A549 (cell line): Measurements from ENCODE around the gene CRYBB1. TPM values are rescaled to one million over a fixed set of nuclear protein-coding genes. Genes with fewer than 3 reads are reported as not detected.
A peak's percentile ranks its signal among the peaks of the same experiment; 100 is the strongest.

Experiments used
- ATAC-seq, 2 experiments: fragments of 200-7000 bp in 1 of 2; fragments of >200 bp in 1 of 2; cut with Nextera tagmentation in 1 of 2; cut with Tn5 transposase in 1 of 2; 3 replicates each; pipeline versions ENCODE4 v1.8.0 to v1.9.1; 2018 to 2020; ENCODE audit warnings: mild to moderate bottlenecking in 1 of 2, moderate library complexity in 1 of 2
- CTCF ChIA-PET: fragments of 300-600 bp; sonication (Branson Sonifier 250); formaldehyde crosslinking; extraction: SDS; loops from one replicate; lab custom pipeline; 2021; ENCODE audit warnings: antibody characterized with exemption, inconsistent platforms; lab: Yijun Ruan, JAX
- POLR2A ChIA-PET: fragments of 350-600 bp; formaldehyde crosslinking; extraction: SDS; loops from one replicate; lab custom pipeline; 2021; ENCODE audit warnings: antibody characterized with exemption, inconsistent platforms; lab: Yijun Ruan, JAX
- DNase-seq, 2 experiments: peaks; one replicate each; pipeline versions ENCODE4 v3.0.0 to v3.0.0-alpha.2; 2011 to 2016; ENCODE audit warnings: low read depth in 1 of 2, low spot score in 1 of 2
- FAIRE-seq: peaks from 2 replicates; lab custom pipeline; 2011; peaks lifted over from hg19 to GRCh38; lab: Jason Lieb, UNC
- H3K27ac ChIP-seq, 2 experiments: fragments of >200 bp; sonication (Bioruptor Twin); formaldehyde crosslinking; 3 replicates each; pipeline ENCODE4 v1.5.1; 2016 to 2017
- H3K4me1 ChIP-seq: fragments of >200 bp; sonication (Bioruptor Twin); formaldehyde crosslinking; 3 replicates; pipeline ENCODE4 v1.6.1; 2016
- H3K4me2 ChIP-seq: fragments of >200 bp; sonication (Bioruptor Twin); formaldehyde crosslinking; 3 replicates; pipeline ENCODE4 v1.6.1; 2016
- H3K4me3 ChIP-seq: fragments of >200 bp; sonication (Bioruptor Twin); formaldehyde crosslinking; 3 replicates; pipeline ENCODE4 v1.5.1; 2016
- H3K9me3 ChIP-seq: fragments of >200 bp; sonication (Bioruptor Twin); formaldehyde crosslinking; 3 replicates; pipeline ENCODE4 v1.6.1; 2016
- BCL3 ChIP-seq: fragments of >200 bp; sonication (Bioruptor Twin); formaldehyde crosslinking; IDR thresholded peaks from 3 replicates; pipeline ENCODE4 v1.6.1; 2016
- BHLHE40 ChIP-seq: IDR thresholded peaks from 2 replicates; pipeline ENCODE4 v1.6.1; 2012; ENCODE audit warnings: low read depth, low read length, inconsistent platforms
- E2F6 ChIP-seq: IDR thresholded peaks from 2 replicates; pipeline ENCODE4 v1.6.1; 2012; ENCODE audit warnings: low read depth, borderline replicate concordance
- EHF ChIP-seq: fragments of 250-450 bp; sonication (Bioruptor Pico); IDR thresholded peaks from 2 replicates; pipeline ENCODE4 v1.5.0; 2020; ENCODE audit warnings: mild to moderate bottlenecking
- HMGXB4 ChIP-seq: fragments of 250-450 bp; sonication (Bioruptor Pico); IDR thresholded peaks from 2 replicates; pipeline ENCODE4 v1.5.0; 2021; ENCODE audit warnings: mild to moderate bottlenecking, moderate library complexity, borderline replicate concordance
- MAZ ChIP-seq: fragments of 150-350 bp; IDR thresholded peaks from 2 replicates; pipeline ENCODE4 v1.6.1; 2014; ENCODE audit warnings: antibody characterized with exemption, low read depth, low read length, borderline replicate concordance
- PBX3 ChIP-seq: IDR thresholded peaks from 2 replicates; pipeline ENCODE4 v1.6.1; 2012
- PHF8 ChIP-seq: fragments of 200-600 bp; sonication (generic); IDR thresholded peaks from 2 replicates; pipeline ENCODE4 v1.6.1; 2016; ENCODE audit warnings: low read depth, mild to moderate bottlenecking, antibody characterized with exemption, moderate library complexity, borderline replicate concordance
- POLR2A ChIP-seq: IDR thresholded peaks from 2 replicates; pipeline ENCODE4 v1.6.1; 2012; ENCODE audit warnings: mild to moderate bottlenecking, low read length
- SMC3 ChIP-seq: fragments of >200 bp; sonication (Bioruptor Twin); formaldehyde crosslinking; IDR thresholded peaks from 3 replicates; pipeline ENCODE4 v1.6.1; 2018; ENCODE audit warnings: inconsistent platforms
- ZC3H11A ChIP-seq: fragments of 450-650 bp; IDR thresholded peaks from 2 replicates; pipeline ENCODE4 v1.6.1; 2014; ENCODE audit warnings: antibody characterized with exemption, mild to moderate bottlenecking
- ZSCAN20 ChIP-seq: fragments of 250-450 bp; sonication (Bioruptor Pico); IDR thresholded peaks from 2 replicates; pipeline ENCODE4 v1.8.0; 2022; ENCODE audit warnings: mild to moderate bottlenecking, moderate library complexity
- WGBS: methylation state at CpG from one replicate; pipeline ENCODE4 v1.1.6; 2017; ENCODE audit errors: missing lambda C conversion rate; 5-methylcytosine and 5-hydroxymethylcytosine counted together
- polyA plus RNA-seq, 4 experiments: library from polyadenylated mRNA; depleted of rRNA in 3 of 4; stranded (reverse); fragments of >200 nt; fragmentation: RNase III in 1 of 4; extraction: RNeasy Plus Mini Kit Qiagen cat#74134 plus additional on column Dnase treatment in 1 of 4; gene quantifications; 2 replicates in 3 of 4; 3 replicates in 1 of 4; pipeline ENCODE4 v1.2.3, GENCODE V29; 2011 to 2017

The CRYBB1 gene
- polyA plus RNA-seq, 2 of the 4 experiments (the other 2 are of a cell fraction) = not detected

- ChIA-PET CTCF (no interaction called here), POLR2A (no interaction called here)
- FAIRE-seq = no peak
- peak within 1 kb of the TSS; percentile 99 for H3K4me2 ChIP-seq
- TF ChIP-seq BCL3 (0 out of 3 replicates have a peak, but pooled peaks have one; percentile 37), BHLHE40 (no peak), POLR2A (peak; percentile 50), PHF8 (peak; percentile 31; the same call in 1 of the 2 replicates), SMC3 (no peak), ZC3H11A (no peak), EHF (no peak), ZSCAN20 (CRISPR knock-in tag) (no peak), HMGXB4 (no peak), MAZ (no peak), E2F6 (0 out of 2 replicates have a peak, but pooled peaks have one; percentile 15)
- TF ChIP-seq, all 56 proteins: peak for 4
- Histone ChIP-seq H3K9me3 (no peaks in the 10 kb centered on the region), H3K4me1 (peaks cover 10% of the 10 kb centered on the region; the same call in 2 of the 3 replicates), H3K4me3 (peak within 1 kb of the TSS; percentile 96), H3K27ac (peak within 1 kb of the TSS; percentile 81 to 97)
- peak; percentile 89 for ATAC-seq
- peak; percentile 33 to 60 for DNase-seq
- WGBS = 9% methylated on average over 12 of the region's 72 CpGs
Observed at GRCh38 chr22:26589845-26590736, 27.7 kb downstream of the CRYBB1 start, which contains the start of gene TPST2. Gene TPST2, minus strand, starts transcription at chr22:26590132. Its CDS starts 48,502 bp downstream, at chr22:26541630.

DNA sequence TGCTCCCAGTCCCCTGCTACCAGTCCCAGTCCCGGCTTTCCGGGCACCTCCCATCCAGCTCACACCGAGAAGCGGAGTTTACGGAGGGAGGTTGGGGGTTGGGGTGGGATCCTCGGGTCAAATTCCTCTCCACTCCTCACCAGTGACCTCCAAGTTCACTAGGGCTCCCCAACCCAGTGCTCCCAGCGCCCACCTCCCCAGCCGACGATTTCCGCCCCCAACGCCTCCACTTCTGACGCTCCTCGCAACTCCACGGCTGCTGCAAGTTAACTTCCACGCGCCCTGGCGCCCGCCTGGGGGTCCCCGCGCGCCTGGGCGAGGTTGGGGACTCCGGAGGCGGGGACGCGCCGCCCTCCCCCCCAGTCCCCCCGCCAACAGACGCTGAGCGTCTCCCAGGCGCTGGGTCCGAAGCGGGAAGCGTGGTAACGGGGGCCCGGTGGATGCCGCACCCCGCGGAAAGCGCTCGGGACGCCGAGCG lies 28.4 kb downstream of the CRYBB1 start:
- peak overlapping the region; percentile 81 to 97 for H3K27ac ChIP-seq
- FAIRE-seq = no peak
- CTCF ChIA-PET = no interaction called here

More for the DNA sequence above, 28.4 kb downstream of the CRYBB1 start:
- 0% methylated on average over 1 of the region's 44 CpGs for WGBS
- Histone ChIP-seq H3K4me2 (peak overlapping the region; percentile 99), H3K9me3 (no peaks in the 10 kb centered on the region), H3K4me3 (peak overlapping the region; percentile 96), H3K4me1 (peaks cover 16% of the 10 kb centered on the region; the same call in 2 of the 3 replicates)
- ATAC-seq (peak; percentile 63 to 71), DNase-seq (peak in 1 of 2 experiments; percentile 20)
- no peak for TF ChIP-seq PBX3
- TF ChIP-seq E2F6 = 0 out of 2 replicates have a peak, but pooled peaks have one; percentile 2
- POLR2A ChIA-PET = no interaction called here
